HCT116 (cell line): ENCODE results near the gene PDSS1.

Source experiments
- CBX3 ChIP-seq: IDR thresholded peaks from 2 replicates; pipeline ENCODE4 v1.6.1; 2012; ENCODE audit warnings: low read depth
- POLR2AphosphoS5 ChIP-seq: IDR thresholded peaks from 2 replicates; pipeline ENCODE4 v1.6.1; 2011; ENCODE audit warnings: mild to moderate bottlenecking, low read depth, low read length, moderate library complexity
- ZNF274 ChIP-seq: fragments of 200-500 bp; sonication (Bioruptor generic); IDR thresholded peaks from 2 replicates; pipeline ENCODE4 v1.6.1; 2014; ENCODE audit warnings: mild to moderate bottlenecking, low read depth, low read length, inconsistent platforms
- TF ChIP-seq, protein P1 (sequence below), 3 experiments: fragments of 200-600 bp in 1 of 3; sonication (generic) in 1 of 3; IDR thresholded peaks in 2 of 3; conservative IDR thresholded peaks in 1 of 3; 2 replicates each; pipeline ENCODE4 v1.5.1; 2012 to 2017; ENCODE audit warnings: low read depth in 2 of 3, low read length in 2 of 3, antibody characterized with exemption in 1 of 3, borderline replicate concordance in 1 of 3, control low read depth in 1 of 3, mild to moderate bottlenecking in 1 of 3, mixed read lengths in 1 of 3, mixed run types in 1 of 3, moderate library complexity in 1 of 3; ENCODE audit not compliant: insufficient read depth in 1 of 3

DNA sequence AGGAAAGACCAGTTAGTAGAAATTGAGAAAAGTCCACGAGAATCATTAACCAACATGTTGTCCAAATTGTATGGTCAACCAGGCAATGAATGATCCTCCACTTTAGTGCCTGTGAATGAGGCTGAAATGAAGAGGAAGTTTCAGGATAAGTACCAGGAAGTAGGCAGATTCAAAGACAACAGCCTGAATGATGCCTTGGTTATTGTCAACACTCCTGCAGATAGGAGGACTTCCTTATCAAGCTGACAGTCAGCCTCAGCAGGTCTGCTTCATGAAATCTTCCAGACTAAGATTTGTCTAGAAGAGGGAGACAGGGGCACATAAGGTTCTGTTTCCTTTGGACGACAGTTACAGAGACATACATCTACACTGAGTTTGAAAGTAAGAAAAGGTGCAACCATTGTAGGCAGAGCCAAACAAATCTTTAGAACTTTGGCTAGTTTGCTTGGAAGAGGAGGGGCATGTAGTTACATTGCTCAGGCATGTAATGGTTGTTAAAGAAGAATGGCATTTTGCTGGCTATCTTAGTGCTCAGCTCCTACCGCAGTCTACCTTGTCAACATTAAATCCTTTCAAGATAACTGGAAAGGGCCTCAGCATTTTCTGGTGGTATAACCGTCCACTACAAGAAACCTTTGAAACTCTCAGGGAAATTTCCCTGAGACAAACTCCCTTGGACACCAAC, 81.8 kb downstream of the PDSS1 start:
- TF ChIP-seq, protein P1, sequence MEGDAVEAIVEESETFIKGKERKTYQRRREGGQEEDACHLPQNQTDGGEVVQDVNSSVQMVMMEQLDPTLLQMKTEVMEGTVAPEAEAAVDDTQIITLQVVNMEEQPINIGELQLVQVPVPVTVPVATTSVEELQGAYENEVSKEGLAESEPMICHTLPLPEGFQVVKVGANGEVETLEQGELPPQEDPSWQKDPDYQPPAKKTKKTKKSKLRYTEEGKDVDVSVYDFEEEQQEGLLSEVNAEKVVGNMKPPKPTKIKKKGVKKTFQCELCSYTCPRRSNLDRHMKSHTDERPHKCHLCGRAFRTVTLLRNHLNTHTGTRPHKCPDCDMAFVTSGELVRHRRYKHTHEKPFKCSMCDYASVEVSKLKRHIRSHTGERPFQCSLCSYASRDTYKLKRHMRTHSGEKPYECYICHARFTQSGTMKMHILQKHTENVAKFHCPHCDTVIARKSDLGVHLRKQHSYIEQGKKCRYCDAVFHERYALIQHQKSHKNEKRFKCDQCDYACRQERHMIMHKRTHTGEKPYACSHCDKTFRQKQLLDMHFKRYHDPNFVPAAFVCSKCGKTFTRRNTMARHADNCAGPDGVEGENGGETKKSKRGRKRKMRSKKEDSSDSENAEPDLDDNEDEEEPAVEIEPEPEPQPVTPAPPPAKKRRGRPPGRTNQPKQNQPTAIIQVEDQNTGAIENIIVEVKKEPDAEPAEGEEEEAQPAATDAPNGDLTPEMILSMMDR (IDR thresholded peaks at IDR 0.05 in 2 of 3, conservative IDR thresholded peaks at IDR 0.05 in 1 of 3; ENCODE audit: borderline replicate concordance in 1 of 3, insufficient read depth in 1 of 3, low read depth in 2 of 3, low read length in 2 of 3): no peak
- no peak for TF ChIP-seq CBX3
- TF ChIP-seq ZNF274: no peak
- TF ChIP-seq POLR2AphosphoS5: no peak
